Measurements from ENCODE around the gene SCUBE3.

The SCUBE3 gene

DNA sequence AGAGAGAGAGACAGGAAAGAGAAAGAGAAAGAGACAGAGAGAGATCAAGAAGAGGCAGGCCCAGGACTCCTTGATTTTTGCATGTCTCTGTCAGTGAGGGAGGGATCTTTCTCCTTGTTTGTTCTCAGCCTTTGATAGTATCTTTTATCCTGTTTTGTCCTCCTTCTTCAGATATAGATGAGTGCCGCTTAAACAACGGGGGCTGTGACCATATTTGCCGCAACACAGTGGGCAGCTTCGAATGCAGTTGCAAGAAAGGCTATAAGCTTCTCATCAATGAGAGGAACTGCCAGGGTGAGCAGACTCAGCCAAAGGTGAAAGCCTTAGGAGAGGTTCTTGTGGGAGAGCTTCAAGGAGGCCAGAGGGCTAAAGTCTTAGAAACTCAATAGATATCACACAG is 25.8 kb downstream of the SCUBE3 start:
- DNase-seq (ENCODE audit: low read depth in 2 of 2), result no peak

DNA sequence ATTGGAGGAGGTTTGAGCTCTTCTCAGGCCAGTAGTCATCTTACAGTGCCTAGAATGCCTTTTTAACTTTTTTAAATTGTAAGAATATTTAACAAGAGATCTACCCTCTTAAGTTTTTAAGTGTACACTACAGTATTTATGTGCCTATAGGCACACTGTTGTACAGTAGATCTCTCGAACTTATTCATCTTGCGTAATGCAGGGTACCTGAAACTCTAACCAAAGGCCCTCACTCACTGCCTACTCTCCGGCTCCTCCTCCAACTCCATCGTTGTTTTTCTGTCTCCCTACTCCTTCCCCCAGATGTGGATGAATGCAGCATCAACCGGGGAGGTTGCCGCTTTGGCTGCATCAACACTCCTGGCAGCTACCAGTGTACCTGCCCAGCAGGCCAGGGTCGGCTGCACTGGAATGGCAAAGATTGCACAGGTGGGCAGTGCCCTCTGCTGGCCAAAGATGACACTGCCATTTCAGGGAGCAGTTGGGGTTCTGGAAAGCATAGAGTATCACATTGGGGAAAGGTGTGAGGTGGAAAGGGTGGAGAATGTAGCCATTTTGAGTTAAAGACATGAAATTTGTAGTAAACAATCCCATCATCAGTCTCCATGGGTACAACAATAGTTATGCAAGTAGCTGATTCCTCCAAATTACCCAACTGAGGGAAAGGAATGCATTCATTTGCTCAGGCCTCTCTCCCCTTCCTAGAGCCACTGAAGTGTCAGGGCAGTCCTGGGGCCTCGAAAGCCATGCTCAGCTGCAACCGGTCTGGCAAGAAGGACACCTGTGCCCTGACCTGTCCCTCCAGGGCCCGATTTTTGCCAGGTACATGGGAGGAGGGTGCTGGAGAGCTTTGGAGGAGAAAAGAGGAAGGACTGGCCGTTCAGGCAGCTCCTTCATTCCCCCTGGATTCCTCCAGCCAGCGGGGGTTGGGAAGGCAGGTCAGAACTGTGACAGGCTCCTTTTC is 27.4 kb downstream of the SCUBE3 start:
- peak; percentile 39 to 54 for DNase-seq (ENCODE audit: low read depth in 2 of 2)

DNA sequence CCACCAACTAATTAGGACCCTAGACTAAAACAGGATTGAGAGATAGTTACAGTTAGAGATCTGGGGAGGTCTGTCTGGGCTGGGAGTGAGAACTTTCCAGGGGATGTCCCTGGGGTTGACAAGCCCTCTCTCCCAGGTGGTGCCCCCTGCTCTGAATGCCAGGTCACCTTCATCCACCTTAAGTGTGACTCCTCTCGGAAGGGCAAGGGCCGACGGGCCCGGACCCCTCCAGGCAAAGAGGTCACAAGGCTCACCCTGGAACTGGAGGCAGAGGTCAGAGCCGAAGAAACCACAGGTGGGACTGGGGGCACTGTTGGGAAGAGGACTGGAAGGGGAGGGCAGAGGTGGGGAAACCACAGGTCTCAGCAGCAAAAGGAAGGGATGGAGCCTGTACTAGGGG is 28.7 kb downstream of the SCUBE3 start:
- no peak for DNase-seq (ENCODE audit: low read depth in 2 of 2)

DNA sequence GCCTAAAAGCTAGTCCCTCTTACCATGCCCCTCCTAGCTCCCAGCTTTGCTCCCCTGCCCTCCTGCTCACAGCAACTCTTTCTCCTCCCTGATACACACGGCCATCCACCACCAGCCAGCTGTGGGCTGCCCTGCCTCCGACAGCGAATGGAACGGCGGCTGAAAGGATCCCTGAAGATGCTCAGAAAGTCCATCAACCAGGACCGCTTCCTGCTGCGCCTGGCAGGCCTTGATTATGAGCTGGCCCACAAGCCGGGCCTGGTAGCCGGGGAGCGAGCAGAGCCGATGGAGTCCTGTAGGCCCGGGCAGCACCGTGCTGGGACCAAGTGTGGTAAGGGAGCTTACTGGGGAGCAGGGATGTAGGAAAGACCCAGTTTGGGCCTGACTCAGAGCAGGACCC is 29.1 kb downstream of the SCUBE3 start:
- DNase-seq (ENCODE audit: low read depth in 2 of 2), result no peak

DNA sequence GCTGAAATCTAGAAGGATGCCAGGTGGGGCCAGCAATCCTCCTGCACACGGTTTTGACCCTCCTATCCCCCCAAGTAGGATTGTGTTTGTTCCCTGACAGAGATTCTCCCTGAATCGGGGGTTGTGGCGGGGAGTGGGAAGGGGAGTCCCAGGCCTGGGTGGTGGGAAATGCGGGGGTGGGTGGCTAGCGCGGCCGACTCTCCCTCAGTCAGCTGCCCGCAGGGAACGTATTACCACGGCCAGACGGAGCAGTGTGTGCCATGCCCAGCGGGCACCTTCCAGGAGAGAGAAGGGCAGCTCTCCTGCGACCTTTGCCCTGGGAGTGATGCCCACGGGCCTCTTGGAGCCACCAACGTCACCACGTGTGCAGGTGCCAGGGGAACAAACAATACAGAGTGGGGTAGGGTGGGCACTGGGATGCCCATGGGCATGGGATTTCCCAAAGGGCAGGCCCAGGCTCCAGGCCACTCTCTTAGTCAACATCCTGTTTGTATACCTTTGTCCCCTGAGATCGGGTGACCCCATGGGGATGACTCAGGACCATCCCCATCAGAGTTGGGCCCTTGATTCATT is 29.7 kb downstream of the SCUBE3 start:
- no peak for DNase-seq (ENCODE audit: low read depth in 2 of 2)

DNA sequence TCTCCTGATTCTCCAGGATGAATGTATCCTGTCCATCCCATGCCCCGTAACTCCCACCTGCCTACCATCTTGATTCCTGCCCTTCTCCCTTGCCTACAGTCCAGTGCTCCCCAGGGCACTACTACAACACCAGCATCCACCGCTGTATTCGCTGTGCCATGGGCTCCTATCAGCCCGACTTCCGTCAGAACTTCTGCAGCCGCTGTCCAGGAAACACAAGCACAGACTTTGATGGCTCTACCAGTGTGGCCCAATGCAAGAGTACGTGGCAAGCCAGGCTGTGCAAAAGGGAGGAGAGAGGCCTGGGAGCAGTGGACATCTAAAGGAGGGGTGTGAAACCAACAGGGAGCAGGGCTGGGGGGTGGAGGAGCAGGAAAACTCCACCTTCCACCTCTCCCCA is 30.8 kb downstream of the SCUBE3 start:
- no peak for DNase-seq (ENCODE audit: low read depth in 2 of 2)

DNA sequence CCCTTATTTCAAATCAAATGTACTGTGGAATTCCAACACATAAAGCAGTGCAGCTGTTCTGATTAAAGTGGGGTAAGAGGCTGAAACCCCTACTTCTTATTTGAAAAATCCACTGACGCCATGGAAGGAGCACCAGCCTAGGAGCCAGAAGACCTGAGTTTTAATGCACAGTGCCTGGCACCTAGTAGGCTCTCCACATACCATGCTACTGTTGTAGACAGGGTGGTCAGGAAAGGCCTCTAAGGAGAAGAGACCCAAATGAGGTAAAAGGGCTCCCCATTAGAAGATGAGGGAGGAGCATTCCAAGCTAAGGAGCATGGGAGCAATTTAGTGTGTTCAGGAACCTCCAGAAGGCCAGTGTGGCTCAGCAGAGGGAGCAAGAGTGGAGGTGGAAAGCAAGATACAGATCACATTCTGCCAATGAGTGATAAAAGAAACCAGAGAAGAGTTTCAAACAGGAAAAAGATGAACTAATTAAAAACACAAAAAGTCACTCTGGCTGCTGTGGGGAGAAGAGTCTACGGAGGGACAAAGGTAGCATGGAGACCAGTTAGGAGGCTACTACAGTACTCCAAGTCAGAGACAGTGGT is 34.0 kb downstream of the SCUBE3 start:
- DNase-seq (ENCODE audit: low read depth in 2 of 2), result no peak

DNA sequence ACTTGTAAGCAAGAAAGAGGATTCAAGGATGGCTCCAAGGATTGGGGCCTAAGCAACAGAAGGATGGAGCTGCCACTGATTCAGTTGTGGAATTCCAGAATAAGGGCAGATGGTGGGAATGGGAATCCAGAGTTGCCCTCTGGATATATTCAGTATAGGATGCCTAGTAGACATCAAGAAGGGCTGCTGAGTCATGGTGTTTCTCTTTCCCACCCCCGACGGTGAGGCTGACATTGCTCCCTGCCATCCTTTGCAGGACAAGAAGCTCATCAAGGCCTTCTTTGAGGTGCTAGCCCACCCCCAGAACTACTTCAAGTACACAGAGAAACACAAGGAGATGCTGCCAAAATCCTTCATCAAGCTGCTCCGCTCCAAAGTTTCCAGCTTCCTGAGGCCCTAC is 34.5 kb downstream of the SCUBE3 start:
- DNase-seq (ENCODE audit: low read depth in 2 of 2), result no peak

DNA sequence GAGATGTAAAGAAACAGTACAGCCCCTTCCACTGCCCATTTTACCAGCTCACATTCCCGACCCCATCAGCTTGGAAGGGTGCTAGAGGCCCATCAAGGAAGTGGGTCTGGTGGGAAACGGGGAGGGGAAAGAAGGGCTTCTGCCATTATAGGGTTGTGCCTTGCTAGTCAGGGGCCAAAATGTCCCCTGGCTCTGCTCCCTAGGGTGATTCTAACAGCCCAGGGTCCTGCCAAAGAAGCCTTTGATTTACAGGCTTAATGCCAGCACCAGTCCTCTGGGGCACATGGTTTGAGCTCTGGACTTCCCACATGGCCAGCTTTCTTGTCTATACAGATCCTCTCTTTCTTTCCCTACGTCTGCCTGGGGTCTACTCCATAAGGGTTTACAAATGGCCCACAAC is 35.2 kb downstream of the SCUBE3 start:
- no peak for DNase-seq (ENCODE audit: low read depth in 2 of 2)

DNA sequence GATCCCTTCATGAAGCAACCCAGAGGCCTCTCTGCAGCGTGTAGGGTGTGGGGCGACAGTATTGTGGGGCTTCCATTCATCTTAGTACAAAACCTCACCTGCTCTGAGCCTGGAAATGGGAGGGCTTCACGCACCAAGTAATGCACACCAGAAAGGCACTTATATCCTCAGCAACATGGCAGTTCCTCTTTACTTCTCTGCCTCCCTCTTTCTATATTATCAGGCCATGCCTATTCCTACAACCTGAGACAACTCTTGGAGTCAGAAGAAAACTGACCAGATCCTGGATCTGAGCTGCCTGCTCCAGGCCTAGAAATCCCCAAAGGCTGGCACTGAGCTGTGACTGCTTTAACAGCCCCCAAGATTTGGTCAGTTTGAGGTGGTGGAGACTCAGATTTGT is 38.2 kb downstream of the SCUBE3 start:
- no peak for DNase-seq (ENCODE audit: low read depth in 2 of 2)

DNA sequence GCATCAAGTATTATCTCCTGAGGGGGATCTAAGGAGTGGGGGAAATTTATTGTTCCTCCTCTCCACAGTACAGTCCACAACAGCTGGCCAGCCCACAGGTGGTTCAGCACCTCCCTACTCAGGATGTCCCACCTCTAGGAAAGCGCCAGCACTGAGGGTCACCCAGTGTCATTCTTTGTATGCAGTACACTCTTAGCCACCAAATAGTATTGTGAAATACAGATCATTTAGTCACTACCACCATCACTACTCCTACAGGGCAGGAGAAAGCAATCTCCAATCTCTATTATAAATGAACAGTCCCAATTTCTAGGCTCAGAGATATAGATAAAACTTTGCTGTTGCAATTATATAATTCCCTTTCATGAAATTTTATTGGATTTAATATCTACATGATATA is 39.5 kb downstream of the SCUBE3 start:
- DNase-seq (ENCODE audit: low read depth in 2 of 2), result no peak

DNA sequence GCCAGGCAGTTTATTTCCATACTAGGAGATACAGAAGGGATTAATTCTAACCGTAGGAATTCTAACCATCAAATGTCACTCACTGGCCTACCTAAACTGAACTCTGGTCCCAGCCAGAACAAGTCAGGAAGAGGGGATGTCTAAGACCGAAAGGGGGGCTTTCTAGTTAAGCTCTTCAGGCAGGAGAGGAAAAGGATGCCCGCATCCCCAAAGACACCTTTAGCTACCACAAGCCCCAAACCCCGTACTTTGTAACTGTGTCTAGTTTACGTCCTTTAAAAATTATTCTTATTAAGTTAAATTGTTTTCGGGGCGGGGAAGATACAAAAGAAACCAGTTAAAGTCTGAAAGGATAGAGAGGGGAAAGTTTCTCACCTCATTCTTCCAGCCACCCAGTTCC is 44.6 kb downstream of the SCUBE3 start:
- DNase-seq (ENCODE audit: low read depth in 2 of 2), result no peak

DNA sequence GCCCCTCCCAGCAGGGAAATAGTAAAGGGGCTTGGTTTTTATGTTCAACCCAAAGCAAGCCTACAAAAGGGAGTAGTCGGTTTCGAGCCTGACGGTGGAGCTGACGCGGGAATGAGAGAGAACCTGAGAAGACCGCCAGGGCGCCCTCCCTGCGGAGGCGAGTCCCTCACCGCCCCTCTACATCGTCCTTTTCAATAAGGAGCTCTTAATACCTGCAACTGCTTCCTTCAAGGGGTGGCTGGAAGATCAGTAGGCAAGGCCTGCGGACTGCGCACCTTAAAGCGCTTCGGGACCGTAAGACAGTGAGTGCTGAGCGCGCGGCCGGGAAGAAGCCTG is 45.1 kb downstream of the SCUBE3 start:
- DNase-seq (ENCODE audit: low read depth in 2 of 2), result peak in 1 of 2 donors; percentile 21

DNA sequence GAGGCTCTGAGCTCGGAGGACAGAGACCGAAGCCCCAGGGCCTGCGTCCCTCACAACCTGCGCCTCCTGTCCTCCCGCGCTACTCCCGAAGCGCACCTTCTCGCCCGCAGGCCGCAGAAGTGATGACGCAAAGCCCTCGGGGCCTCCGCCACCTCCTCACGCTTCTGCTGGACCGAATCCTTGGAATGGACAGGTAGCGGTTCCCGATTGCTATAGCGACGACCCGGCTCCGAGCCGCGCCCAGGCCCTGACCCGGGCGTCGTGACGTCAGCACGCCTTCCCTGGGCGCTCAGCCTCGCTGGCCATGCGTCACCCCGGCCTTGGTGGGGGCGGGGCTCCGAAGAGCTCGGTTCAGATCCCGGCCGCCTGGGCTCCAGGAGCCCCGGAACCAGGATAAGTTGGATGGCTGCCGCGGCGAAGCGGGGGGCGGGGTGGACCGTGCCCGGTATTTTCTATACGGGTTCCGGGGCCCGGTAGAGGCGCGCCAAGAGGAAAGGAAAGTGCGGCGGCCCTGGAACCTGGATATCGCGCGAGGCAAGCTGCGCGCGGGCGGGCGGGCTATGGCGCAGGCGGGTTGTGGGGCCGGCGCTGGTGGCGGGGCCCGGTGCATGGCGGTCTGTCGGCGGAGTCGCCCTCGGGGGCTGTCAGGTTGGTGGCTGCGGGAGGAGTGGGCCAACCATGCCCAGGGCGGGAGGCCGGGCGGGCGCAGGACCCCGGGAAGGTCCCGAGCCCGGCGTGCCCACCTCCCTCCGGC is 45.6 kb downstream of the SCUBE3 start, which contains the start of gene ZNF76:
Gene ZNF76, plus strand, starts transcription at position 542 of the 754 bp plus-strand sequence. CDS start 21,417 bp downstream, outside the sequence.
- DNase-seq (ENCODE audit: low read depth in 2 of 2), result peak; percentile 78 to 84

DNA sequence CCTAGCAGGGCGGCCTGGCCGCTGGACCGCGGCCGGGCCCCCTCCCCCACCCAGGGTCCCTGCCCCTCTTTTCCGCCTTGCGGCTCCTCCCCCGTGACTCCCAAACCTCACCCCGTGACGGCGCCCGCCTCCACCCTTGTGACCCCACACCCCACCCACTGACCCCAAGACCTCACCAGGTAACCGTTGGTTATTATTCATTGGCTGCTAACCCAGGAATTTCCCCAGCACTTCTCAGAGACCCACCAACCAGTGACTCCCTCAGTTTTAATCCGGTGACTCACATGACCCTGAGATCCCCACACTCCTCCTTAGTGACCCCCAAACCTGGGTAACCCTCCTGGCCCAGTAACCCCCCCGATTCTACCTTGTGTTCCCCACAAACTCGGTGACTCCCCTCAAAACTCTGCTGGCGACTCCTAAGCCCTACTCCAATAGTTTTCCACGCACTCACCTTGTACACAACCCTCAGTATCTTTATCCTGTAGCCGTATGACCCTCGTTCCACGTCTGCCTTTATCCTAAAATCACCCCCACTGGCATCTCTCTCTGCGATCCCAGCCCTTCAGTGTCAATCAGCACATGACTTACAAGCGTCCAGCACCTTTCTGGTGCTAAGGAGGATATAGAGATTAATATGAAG is 46.3 kb downstream of the SCUBE3 start:
- DNase-seq (ENCODE audit: low read depth in 2 of 2), result peak; percentile 43 to 58

DNA sequence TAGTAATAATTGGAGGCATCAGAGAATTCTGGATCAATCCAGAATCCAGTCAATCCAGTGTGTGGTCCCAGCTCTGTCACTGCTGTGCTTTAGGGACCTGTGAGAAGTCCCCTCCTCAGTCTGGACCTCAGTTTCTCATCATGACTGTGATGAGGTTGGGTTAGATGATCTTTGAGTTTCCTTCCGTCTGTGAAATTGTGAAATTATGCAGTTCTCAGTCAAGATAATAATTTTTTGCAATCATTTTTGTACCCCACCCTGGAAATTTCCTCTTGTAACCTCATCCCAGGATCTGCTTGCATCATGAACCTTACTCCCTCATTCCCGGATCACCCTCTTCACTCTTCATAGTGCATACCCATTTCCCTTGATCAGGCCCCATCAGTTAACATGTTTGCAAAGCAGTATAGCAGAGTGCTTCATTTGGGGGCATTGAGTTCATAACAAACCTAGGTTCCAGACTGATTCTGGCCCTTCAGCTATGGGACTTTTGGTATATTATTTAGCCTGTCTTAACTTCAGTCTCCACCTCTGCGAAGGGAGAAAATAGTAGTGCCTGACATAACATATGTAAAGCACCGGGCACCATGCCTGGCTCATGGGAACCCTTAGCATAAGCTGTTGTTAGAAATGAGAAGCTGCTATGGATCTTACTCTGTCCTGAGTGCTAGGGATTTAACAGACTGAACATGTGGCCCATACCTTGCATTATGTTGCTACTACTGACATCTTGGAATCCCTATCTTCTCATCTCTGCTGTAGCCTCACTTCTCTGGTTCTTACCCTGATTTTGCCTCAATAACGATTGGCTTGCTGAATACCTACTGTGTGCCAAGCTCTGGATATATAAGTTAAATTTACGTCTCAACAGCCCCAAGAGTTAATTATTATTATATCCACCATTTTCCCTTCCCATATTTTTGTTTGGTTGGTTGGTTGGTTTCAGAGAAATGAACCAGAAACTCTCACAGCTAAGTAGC is 47.1 kb downstream of the SCUBE3 start:
- no peak for DNase-seq (ENCODE audit: low read depth in 2 of 2)

DNA sequence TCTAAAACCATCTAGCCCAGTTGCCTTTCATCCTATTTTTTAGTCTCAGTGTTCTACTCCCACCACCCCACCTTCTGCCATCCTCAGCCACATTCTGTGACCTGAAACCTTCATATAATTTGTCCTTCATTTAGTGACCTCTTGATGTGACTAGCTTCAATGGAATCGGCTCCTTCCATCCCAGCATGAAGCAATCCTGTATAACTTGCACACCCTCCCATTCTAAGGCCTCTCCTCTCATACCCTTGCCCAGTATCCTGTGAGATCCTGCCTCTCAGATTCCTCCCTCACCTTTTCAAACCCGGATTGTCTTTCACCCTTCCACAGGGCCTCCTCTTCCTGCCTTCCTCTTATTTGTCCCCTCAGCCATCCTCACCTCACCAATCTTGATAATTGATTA is 48.8 kb downstream of the SCUBE3 start:
- no peak for DNase-seq (ENCODE audit: low read depth in 2 of 2)

DNA sequence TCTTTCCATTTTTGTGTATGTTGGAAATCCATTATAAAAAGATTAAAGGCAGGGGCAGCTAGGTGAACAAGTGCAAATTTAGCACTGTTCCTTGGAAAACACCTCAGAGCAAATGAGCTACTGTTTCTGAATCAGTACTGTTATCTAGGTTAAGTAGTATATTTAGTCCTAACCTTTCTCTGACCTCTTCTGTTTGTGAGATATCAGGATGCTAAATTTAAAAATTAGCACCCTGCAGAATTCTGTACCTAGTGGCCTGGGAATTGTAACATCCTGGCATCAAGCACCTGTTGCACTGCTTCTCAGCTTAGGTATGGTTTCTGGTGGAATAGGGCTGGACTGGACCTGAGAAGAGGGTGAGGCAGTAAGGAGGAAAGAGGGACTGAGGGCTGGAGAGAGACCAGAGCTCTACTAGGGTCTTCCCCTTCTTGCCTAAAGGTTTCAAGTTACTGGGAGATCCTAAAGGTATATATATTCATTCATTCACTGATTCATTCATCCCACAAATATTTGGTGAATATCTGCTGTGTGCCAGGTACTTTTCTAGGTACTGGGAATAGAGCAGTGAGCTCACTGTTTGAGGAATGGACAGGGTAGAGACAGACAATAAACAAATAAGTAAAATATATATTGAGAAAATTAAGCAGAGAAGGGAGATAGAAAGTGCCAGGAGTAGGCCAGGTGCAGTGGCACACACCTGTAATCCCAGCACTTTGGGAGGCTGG is 51.0 kb downstream of the SCUBE3 start:
- no peak for DNase-seq (ENCODE audit: low read depth in 2 of 2)

DNA sequence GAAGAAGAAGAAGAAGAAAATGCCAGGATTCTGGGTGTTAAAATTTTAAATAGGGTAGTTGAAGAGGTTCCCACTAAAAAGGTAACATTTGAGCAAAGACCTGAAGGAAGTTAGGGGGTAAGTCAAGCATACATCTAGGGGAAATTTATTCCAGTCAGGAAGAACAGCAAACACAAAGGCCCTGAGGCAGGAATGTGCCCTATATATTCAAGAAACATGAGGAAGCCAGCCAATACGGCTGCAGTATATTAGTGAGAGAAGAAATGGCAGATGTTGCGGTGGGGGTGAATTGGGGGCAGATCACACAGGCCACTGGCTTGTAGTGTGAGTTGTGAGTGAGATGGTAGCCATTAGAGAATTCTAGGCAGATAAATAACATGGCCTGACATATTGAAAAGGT is 51.8 kb downstream of the SCUBE3 start:
- no peak for DNase-seq (ENCODE audit: low read depth in 2 of 2)

DNA sequence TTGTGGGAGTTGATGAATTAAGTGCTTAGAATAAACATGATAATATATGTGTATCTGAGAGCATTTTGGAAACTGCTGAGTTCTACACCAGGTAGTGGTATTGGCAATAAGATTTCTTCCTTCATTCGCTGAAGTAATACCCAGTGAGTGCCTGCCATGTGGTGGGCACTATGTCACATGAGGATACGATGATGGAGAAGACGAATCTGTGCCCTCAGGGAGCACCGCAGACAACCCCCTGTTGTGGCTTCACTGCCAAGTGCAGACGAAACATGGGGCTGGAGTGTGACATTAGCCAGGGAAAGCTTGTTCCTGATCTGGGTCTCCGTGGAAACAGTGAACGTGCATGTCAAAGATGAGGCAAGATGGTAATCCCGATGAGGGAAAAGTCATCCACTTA is 53.7 kb downstream of the SCUBE3 start:
- DNase-seq (ENCODE audit: low read depth in 2 of 2), result no peak
